H1 (cell line): Measurements from ENCODE around the gene NLRC3. TPM values are rescaled to one million over a fixed set of nuclear protein-coding genes. Genes with fewer than 3 reads are reported as not detected.

Source experiments
- CBX8 ChIP-seq: fragments of 300-800, 300-1000 bp; sonication (generic); IDR thresholded peaks from 2 replicates; pipeline ENCODE4 v1.7.1; 2016; ENCODE audit warnings: low read depth, low read length, borderline replicate concordance
- EZH2 ChIP-seq: fragments of 200-600 bp; sonication (generic); IDR thresholded peaks from 2 replicates; pipeline ENCODE4 v1.7.1; 2012; ENCODE audit warnings: low read depth, mild to moderate bottlenecking, moderate library complexity, low read length, inconsistent platforms; ENCODE audit not compliant: severe bottlenecking
- NANOG ChIP-seq: IDR thresholded peaks from 2 replicates; pipeline ENCODE4 v1.6.1; 2011; ENCODE audit warnings: low read length, low read depth, mild to moderate bottlenecking, inconsistent platforms; ENCODE audit not compliant: insufficient read depth, poor library complexity, severe bottlenecking
- POLR2A ChIP-seq, 2 experiments: IDR thresholded peaks; 1 replicate in 1 of 2; 2 replicates in 1 of 2; pipeline ENCODE4 v1.6.1; 2011; ENCODE audit warnings: low read depth in 2 of 2, low read length in 2 of 2, mild to moderate bottlenecking in 2 of 2; ENCODE audit errors: control extremely low read depth in 1 of 2
- RBBP5 ChIP-seq: IDR thresholded peaks from 2 replicates; pipeline ENCODE4 v1.7.1; 2012; ENCODE audit warnings: low read depth, mild to moderate bottlenecking, inconsistent platforms, low read length, moderate library complexity, borderline replicate concordance
- SIX5 ChIP-seq: IDR thresholded peaks from 2 replicates; pipeline ENCODE4 v1.6.1; 2011; ENCODE audit warnings: mild to moderate bottlenecking, low read depth, low read length
- polyA plus RNA-seq, 7 experiments: library from polyadenylated mRNA; depleted of rRNA in 3 of 7; stranded (reverse) in 5 of 7; unstranded in 2 of 7; fragments of >200 nt in 5 of 7; fragments of 200-250 nt in 2 of 7; gene quantifications; 1 replicate in 5 of 7; 2 replicates in 1 of 7; 4 replicates in 1 of 7; pipeline versions ENCODE4 v1.2.1 to v1.2.3, GENCODE V29; 2011 to 2013; ENCODE audit warnings: missing spikeins in 2 of 7, mixed read lengths in 2 of 7
- total RNA-seq: library from RNA; stranded (reverse); fragmentation: NEBNext Ultra II Directional; extraction: Animal tissue kit (Norgen Biotek cat#: 25700); gene quantifications from 2 replicates; pipeline ENCODE4 v1.2.1, GENCODE V29; 2021

The NLRC3 gene
- total and polyA plus RNA-seq, 2 of the 8 experiments (the other 6 are each of a cell fraction or from before 2014, with no cell fraction given) = 0.18 to 0.20 TPM

DNA sequence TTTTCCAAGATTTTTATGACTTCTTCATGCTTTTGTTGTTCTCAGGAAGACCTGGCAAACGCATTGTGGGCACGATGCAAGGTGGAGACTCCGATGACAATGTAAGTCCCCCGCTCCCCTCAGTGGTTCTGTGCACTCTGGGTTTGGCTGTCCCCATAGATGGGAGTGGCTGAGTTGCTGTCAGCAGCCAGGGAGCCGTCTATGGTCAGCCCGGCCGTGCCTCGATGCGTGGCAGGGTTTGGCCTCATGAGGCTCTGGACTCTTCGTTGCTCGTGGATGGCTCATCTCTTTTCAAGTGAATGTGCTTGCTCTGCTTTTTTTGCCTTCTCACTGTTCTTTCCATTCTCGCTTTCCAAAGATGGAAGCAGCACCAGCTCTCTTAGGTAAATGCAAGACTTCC is 44.5 kb downstream of the NLRC3 start (continued):
- no peak for TF ChIP-seq RBBP5
- TF ChIP-seq EZH2 = no peak
- no peak for TF ChIP-seq CBX8
- TF ChIP-seq NANOG = no peak
- no peak for TF ChIP-seq POLR2A (IDR thresholded peaks at IDR 0.05; ENCODE audit: control extremely low read depth in 1 of 2, low read depth in 2 of 2, low read length in 2 of 2)
- TF ChIP-seq SIX5 = no peak
